ENCODE data around the gene PDPN. TPM values are rescaled to one million over a fixed set of nuclear protein-coding genes. Genes with fewer than 3 reads are reported as not detected.

PDPN gene
- total and polyA plus RNA-seq, 2 of the 8 experiments (the other 6 are each of a cell fraction or from before 2014, with no cell fraction given): 44.7 to 169 TPM

GRCh38 chr1:13666317-13666716 lies 82.7 kb downstream of the PDPN start:
- no peak overlapping the region for H3K23ac ChIP-seq (ENCODE audit: insufficient read length)
- H3K23me2 ChIP-seq (ENCODE audit: low read depth, low read length): no peaks in the 10 kb centered on the region
- H3K36me3 ChIP-seq (ENCODE audit: control insufficient read depth in 2 of 4, insufficient read depth in 4 of 4, low read length in 3 of 4): no peaks in the 10 kb centered on the region
- H2BK120ac ChIP-seq (replicated peaks; ENCODE audit: low read depth, low read length): no peak overlapping the region
- no peaks in the 10 kb centered on the region for H3K4me1 ChIP-seq (replicated peaks in 1 of 4; ENCODE audit: control insufficient read depth in 3 of 4, insufficient read depth in 4 of 4, low read length in 3 of 4)
- 97% methylated on average over 5 of the region's 5 CpGs; no CpG with 5 or more reads in 1 of the 2 experiments for WGBS, 2 experiments (ENCODE audit: extremely low coverage in 1 of 2, insufficient coverage in 1 of 2, insufficient read length in 1 of 2, insufficient replicate concordance in 2 of 2, low coverage in 1 of 2, low lambda C conversion rate in 2 of 2, missing lambda C conversion rate in 1 of 2)
- H4K91ac ChIP-seq (replicated peaks; ENCODE audit: insufficient read length, low read length): no peak overlapping the region
- H2BK5ac ChIP-seq (ENCODE audit: low read depth, low read length): no peak overlapping the region
- ChIA-PET POLR2A (ENCODE audit: partially characterized antibody) (no interaction called here), CTCF (ENCODE audit: partially characterized antibody) (interaction anchor here (0.5 to 4.8 kb wide), 19 partner anchors 9 to 236 kb away, joined by 3 to 27 read pairs (median 4); no protein-coding TSS in a partner anchor)
- no peak overlapping the region for H3K14ac ChIP-seq (ENCODE audit: insufficient read length)
- no peak overlapping the region for H3K9ac ChIP-seq (replicated peaks in 1 of 4; ENCODE audit: extremely low read depth in 1 of 4, low read depth in 3 of 4, low read length in 3 of 4)
- H3K56ac ChIP-seq (replicated peaks; ENCODE audit: insufficient read length, low read depth, low read length): no peak overlapping the region
- H2BK20ac ChIP-seq (ENCODE audit: low read length): no peak overlapping the region
- no peak overlapping the region for H2AK5ac ChIP-seq (ENCODE audit: low read depth, low read length)
- H3K4me3 ChIP-seq (ENCODE audit: extremely low read depth in 1 of 4, insufficient read depth in 2 of 4, low read depth in 3 of 4, low read length in 4 of 4): no peak overlapping the region
- H3K18ac ChIP-seq (ENCODE audit: extremely low read depth, low read length): no peak overlapping the region
- no peak overlapping the region for H4K8ac ChIP-seq (ENCODE audit: extremely low read depth, insufficient read depth, low read length)
- no peak overlapping the region for H2BK15ac ChIP-seq (ENCODE audit: low read length)
- FAIRE-seq (no peak), DNase-seq (ENCODE audit: low read depth in 1 of 2, low spot score in 2 of 2) (no peak)
- no peaks in the 10 kb centered on the region for H3K79me1 ChIP-seq (ENCODE audit: low read depth, low read length)
- H3K4me2 ChIP-seq (ENCODE audit: insufficient read depth in 1 of 2, low read depth in 2 of 2, low read length in 2 of 2): no peak overlapping the region
- H3K27ac ChIP-seq (ENCODE audit: low read depth, low read length): no peak overlapping the region
- no peak overlapping the region for H2AFZ ChIP-seq (ENCODE audit: low read length)
- no peaks in the 10 kb centered on the region for H3K9me3 ChIP-seq (ENCODE audit: insufficient read depth in 2 of 2, low read depth in 1 of 2, low read length in 1 of 2)
- no peak overlapping the region for H3K4ac ChIP-seq (replicated peaks; ENCODE audit: insufficient read length, low read depth, low read length)
- H4K5ac ChIP-seq (ENCODE audit: insufficient read length, low read depth, low read length): no peak overlapping the region
- TF ChIP-seq MAFK (IDR thresholded peaks at IDR 0.05; ENCODE audit: low read depth, low read length) (no peak), SIRT6 (IDR thresholded peaks at IDR 0.05; ENCODE audit: low read length) (no peak), KDM4A (IDR thresholded peaks at IDR 0.05; ENCODE audit: low read depth, low read length, severe bottlenecking) (no peak), SIX5 (IDR thresholded peaks at IDR 0.05; ENCODE audit: low read depth, low read length) (no peak), E2F6 (IDR thresholded peaks at IDR 0.05) (no peak), POLR2A (IDR thresholded peaks at IDR 0.05; ENCODE audit: control extremely low read depth in 1 of 2, low read depth in 2 of 2, low read length in 2 of 2) (no peak), RAD21 (IDR thresholded peaks at IDR 0.05 in 1 of 2, conservative IDR thresholded peaks at IDR 0.05 in 1 of 2; ENCODE audit: low read depth in 2 of 2, low read length in 2 of 2) (no peak), TAF7 (optimal IDR thresholded peaks at IDR 0.05; ENCODE audit: borderline replicate concordance, low read depth, low read length) (no peak)
- no peaks in the 10 kb centered on the region for H4K20me1 ChIP-seq (replicated peaks in 1 of 2; ENCODE audit: control insufficient read depth in 1 of 2, insufficient read depth in 2 of 2, low read length in 2 of 2)
- no peaks in the 10 kb centered on the region for H3K27me3 ChIP-seq (replicated peaks in 1 of 4; ENCODE audit: control insufficient read depth in 3 of 4, extremely low read depth in 1 of 4, insufficient read depth in 3 of 4, low read length in 3 of 4)
- H3K79me2 ChIP-seq (ENCODE audit: control insufficient read depth in 1 of 2, insufficient read depth in 2 of 2, low read length in 2 of 2): no peaks in the 10 kb centered on the region
- no peak overlapping the region for H2BK12ac ChIP-seq (ENCODE audit: low read depth, low read length)
